ENCODE measurements around the gene ZFX. TPM values are rescaled to one million over a fixed set of nuclear protein-coding genes. Genes with fewer than 3 reads are reported as not detected.

ZFX gene
- total RNA-seq, 1 donor from 2014 or later: 34.1 TPM

DNA sequence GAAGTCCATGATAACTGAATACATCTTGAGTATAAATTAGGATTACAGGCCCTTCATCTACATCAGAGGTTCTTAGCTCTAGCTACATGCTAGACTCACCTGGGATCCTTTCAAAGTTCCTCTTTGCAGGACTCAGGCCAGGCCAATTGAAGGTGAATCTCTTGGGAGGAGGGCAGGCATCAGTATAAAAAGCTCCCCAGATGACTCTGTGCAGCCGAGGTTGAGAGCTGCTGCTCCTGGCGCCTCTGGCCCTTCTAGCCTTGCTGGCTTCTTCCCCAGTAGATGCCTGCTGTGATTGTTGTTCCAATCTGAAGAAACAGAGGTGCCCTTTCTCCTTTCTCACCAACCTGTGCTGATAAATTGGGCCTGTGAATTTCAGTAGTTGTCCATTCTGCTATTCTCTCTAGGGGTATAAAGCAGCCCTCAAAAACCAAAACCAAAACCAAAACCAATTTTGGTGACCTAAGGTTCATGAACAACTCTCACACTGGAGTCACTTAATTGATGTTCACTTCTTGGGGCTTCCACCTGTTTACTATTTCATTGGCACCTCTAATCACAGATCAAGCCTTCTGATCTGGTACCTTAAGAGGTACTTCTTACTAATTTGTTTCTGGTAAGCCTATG lies 85.7 kb downstream of the ZFX start:
- Mint-ChIP-seq H3K9me3 (no peaks in the 10 kb centered on the region), H3K4me3 (ENCODE audit: low read depth) (no peak overlapping the region), H3K4me1 (ENCODE audit: low read depth) (peaks cover 4% of the 10 kb centered on the region), H3K36me3 (ENCODE audit: low read depth) (no peaks in the 10 kb centered on the region), H3K27ac (no peak overlapping the region), H3K27me3 (ENCODE audit: low read depth) (peaks cover 2% of the 10 kb centered on the region)
- intact Hi-C loops (cut with micrococcal nuclease): no loop called here
- no peak for DNase-seq (ENCODE audit: low spot score)

DNA sequence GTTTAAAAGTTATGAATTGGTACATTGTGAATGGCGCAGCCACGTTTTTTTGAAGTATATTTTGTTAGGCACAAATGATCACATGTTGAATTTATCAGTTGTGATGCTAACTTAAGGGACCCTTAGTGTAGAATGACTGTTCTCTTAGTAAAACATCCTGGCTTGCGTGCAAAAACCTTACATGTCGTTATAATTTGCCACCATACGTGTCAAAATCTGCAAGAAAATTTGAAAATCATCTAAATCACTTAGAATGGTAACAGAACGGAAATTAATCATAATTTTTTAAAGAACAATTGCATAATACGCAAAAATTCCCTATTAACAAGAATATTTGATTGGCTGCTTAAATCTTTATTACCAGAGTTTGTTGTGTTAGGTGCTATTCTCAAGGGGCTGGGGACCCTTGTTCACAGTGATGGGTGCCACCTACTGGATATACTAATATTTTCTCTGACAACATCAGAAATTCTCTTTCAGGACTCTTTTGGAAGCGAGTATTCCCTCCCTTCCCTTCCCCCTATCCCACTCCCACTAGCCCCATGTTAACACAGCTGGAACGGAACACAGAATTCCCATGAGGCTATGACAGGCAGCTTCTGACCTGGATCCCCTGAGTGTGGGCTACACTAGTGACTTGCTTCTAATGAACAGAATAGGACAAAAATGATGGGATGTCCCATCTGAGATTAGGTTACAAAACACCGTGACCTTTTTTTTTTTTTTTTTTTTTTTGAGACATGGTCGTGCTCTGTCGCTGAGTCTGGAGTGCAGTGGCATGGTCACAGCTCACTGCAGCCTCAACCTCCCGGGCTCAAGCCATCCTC lies 92.5 kb downstream of the ZFX start:
- H3K36me3 Mint-ChIP-seq (ENCODE audit: low read depth): no peaks in the 10 kb centered on the region
- H3K27ac Mint-ChIP-seq: no peak overlapping the region
- DNase-seq (ENCODE audit: low spot score): no peak
- no peak overlapping the region for H3K4me3 Mint-ChIP-seq (ENCODE audit: low read depth)
- peaks cover 2% of the 10 kb centered on the region for H3K27me3 Mint-ChIP-seq (ENCODE audit: low read depth)
- H3K9me3 Mint-ChIP-seq: no peaks in the 10 kb centered on the region
- H3K4me1 Mint-ChIP-seq (ENCODE audit: low read depth): peaks cover 5% of the 10 kb centered on the region
- intact Hi-C loops (cut with micrococcal nuclease): loop anchor here (2.0 to 10.0 kb wide), 2 partner anchors 161 to 337 kb away; partner anchors contain the start of genes APOO and CXorf58

- Mint-ChIP-seq H3K36me3 (ENCODE audit: low read depth) (no peaks in the 10 kb centered on the region), H3K27ac (no peak overlapping the region), H3K4me1 (ENCODE audit: low read depth) (peaks cover 5% of the 10 kb centered on the region), H3K9me3 (no peaks in the 10 kb centered on the region), H3K27me3 (ENCODE audit: low read depth) (peaks cover 2% of the 10 kb centered on the region), H3K4me3 (ENCODE audit: low read depth) (no peak overlapping the region)
- intact Hi-C loops (cut with micrococcal nuclease): loop anchor here (2.0 to 10.0 kb wide), 2 partner anchors 162 to 338 kb away; partner anchors contain the start of genes APOO and CXorf58
- DNase-seq (ENCODE audit: low spot score): no peak
Measured at GRCh38 chrX:24242649-24243175, 93.2 kb downstream of the ZFX start.

DNA sequence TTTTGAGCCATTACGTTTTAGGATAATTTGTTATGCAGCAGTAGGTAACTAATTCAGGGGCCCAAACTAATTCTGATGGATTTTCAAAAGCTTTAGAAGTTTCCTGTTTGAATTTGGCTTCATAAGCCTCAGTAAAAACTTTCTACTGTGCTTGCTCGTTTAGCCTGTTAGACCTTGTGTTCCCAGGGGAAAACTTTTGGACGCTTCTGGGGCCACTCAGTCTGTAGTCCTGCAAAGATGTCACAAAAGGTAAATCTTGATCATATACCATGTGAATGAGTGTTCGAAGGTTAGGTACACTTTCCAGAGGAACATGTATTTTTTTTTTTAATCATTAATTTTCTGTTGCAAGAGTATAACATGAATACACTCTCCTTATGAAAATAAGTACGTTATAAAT lies 93.7 kb downstream of the ZFX start:
- H3K4me3 Mint-ChIP-seq (ENCODE audit: low read depth): no peak overlapping the region
- intact Hi-C loops (cut with micrococcal nuclease): loop anchor here (2.0 to 10.0 kb wide), 2 partner anchors 162 to 338 kb away; partner anchors contain the start of genes APOO and CXorf58
- no peak for DNase-seq (ENCODE audit: low spot score)
- H3K9me3 Mint-ChIP-seq: no peaks in the 10 kb centered on the region
- peaks cover 2% of the 10 kb centered on the region for H3K27me3 Mint-ChIP-seq (ENCODE audit: low read depth)
- no peaks in the 10 kb centered on the region for H3K36me3 Mint-ChIP-seq (ENCODE audit: low read depth)
- H3K27ac Mint-ChIP-seq: no peak overlapping the region
- peaks cover 5% of the 10 kb centered on the region for H3K4me1 Mint-ChIP-seq (ENCODE audit: low read depth)

- H3K4me1 Mint-ChIP-seq (ENCODE audit: low read depth): peaks cover 5% of the 10 kb centered on the region
- no peaks in the 10 kb centered on the region for H3K36me3 Mint-ChIP-seq (ENCODE audit: low read depth)
- no peaks in the 10 kb centered on the region for H3K9me3 Mint-ChIP-seq
- intact Hi-C loops (cut with micrococcal nuclease): loop anchor here (2.0 to 10.0 kb wide), 2 partner anchors 163 to 339 kb away; partner anchors contain the start of genes APOO and CXorf58
- H3K4me3 Mint-ChIP-seq (ENCODE audit: low read depth): no peak overlapping the region
- DNase-seq (ENCODE audit: low spot score): no peak
- H3K27me3 Mint-ChIP-seq (ENCODE audit: low read depth): peaks cover 2% of the 10 kb centered on the region
- no peak overlapping the region for H3K27ac Mint-ChIP-seq
Measured at GRCh38 chrX:24243692-24244091, 94.2 kb downstream of the ZFX start.

GRCh38 chrX:24245202-24245601 lies 95.7 kb downstream of the ZFX start:
- H3K4me1 Mint-ChIP-seq (ENCODE audit: low read depth): peaks cover 5% of the 10 kb centered on the region
- no peak for DNase-seq (ENCODE audit: low spot score)
- H3K9me3 Mint-ChIP-seq: no peaks in the 10 kb centered on the region

GRCh38 chrX:24248042-24248441 lies 98.5 kb downstream of the ZFX start:
- Mint-ChIP-seq H3K27me3 (ENCODE audit: low read depth) (peaks cover 9% of the 10 kb centered on the region), H3K36me3 (ENCODE audit: low read depth) (no peaks in the 10 kb centered on the region), H3K9me3 (no peaks in the 10 kb centered on the region), H3K4me3 (ENCODE audit: low read depth) (no peak overlapping the region), H3K27ac (no peak overlapping the region), H3K4me1 (ENCODE audit: low read depth) (peaks cover 5% of the 10 kb centered on the region)
- DNase-seq (ENCODE audit: low spot score): no peak
- intact Hi-C loops (cut with micrococcal nuclease): loop anchor here (10.0 kb wide), 1 partner anchor 343 kb away; the partner anchor contains the start of genes APOO and CXorf58

More at GRCh38 chrX:24245202-24245601, 95.7 kb downstream of the ZFX start:
- Mint-ChIP-seq H3K4me3 (ENCODE audit: low read depth) (no peak overlapping the region), H3K36me3 (ENCODE audit: low read depth) (no peaks in the 10 kb centered on the region), H3K27me3 (ENCODE audit: low read depth) (peaks cover 4% of the 10 kb centered on the region), H3K27ac (no peak overlapping the region)
- intact Hi-C loops (cut with micrococcal nuclease): loop anchor here (10.0 kb wide), 1 partner anchor 340 kb away; the partner anchor contains the start of genes APOO and CXorf58

- intact Hi-C loops (cut with micrococcal nuclease): no loop called here
- H3K4me1 Mint-ChIP-seq (ENCODE audit: low read depth): no peaks in the 10 kb centered on the region
- no peak overlapping the region for H3K27ac Mint-ChIP-seq
- no peaks in the 10 kb centered on the region for H3K36me3 Mint-ChIP-seq (ENCODE audit: low read depth)
- DNase-seq (ENCODE audit: low spot score): no peak
- no peak overlapping the region for H3K4me3 Mint-ChIP-seq (ENCODE audit: low read depth)
- H3K9me3 Mint-ChIP-seq: no peaks in the 10 kb centered on the region
- peaks cover 7% of the 10 kb centered on the region for H3K27me3 Mint-ChIP-seq (ENCODE audit: low read depth)
Measured at GRCh38 chrX:24253030-24253429, 103.5 kb downstream of the ZFX start.

DNA sequence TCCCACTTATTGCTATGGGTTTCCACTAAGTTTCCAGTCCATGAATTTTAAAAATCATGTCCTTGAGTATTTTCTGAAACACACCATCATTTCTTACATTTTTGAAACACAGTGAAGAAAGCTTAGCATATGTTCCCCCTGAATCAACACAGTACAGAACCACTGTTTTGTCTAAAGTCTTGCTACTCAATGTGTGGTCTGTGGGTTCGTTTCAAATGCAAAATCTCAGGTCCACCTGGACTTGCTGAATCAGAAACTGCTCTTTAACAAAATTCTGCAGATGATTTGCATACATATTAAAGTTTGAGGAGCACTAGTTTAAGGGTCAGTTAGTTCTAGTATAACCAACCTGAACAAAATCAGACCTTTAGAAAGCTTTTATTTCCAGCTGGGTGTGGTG lies 103.9 kb downstream of the ZFX start:
- intact Hi-C loops (cut with micrococcal nuclease): no loop called here
- H3K36me3 Mint-ChIP-seq (ENCODE audit: low read depth): no peaks in the 10 kb centered on the region
- no peak overlapping the region for H3K4me3 Mint-ChIP-seq (ENCODE audit: low read depth)
- no peaks in the 10 kb centered on the region for H3K4me1 Mint-ChIP-seq (ENCODE audit: low read depth)
- H3K9me3 Mint-ChIP-seq: no peaks in the 10 kb centered on the region
- H3K27ac Mint-ChIP-seq: no peak overlapping the region
- DNase-seq (ENCODE audit: low spot score): no peak
- H3K27me3 Mint-ChIP-seq (ENCODE audit: low read depth): peaks cover 7% of the 10 kb centered on the region

DNA sequence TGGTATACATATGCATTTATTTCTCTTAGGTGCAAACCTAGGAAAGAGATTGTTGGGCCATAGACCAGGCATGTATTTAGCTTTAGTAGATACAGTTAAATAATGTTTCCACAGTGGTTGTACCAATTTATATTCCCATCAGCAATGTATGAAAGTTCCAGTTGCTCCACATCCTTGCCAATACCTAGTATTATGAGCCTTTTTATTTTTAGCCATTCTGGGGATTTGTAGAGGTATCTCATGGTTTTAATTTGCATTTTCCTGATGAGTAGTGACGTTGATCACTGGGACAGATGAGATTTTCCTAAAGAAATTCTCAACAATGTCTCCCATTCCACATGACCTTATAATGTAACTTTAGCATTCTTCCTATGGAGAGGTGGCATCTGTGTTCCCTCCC lies 107.5 kb downstream of the ZFX start:
- peaks cover 9% of the 10 kb centered on the region for H3K4me1 Mint-ChIP-seq (ENCODE audit: low read depth)
- no peak overlapping the region for H3K4me3 Mint-ChIP-seq (ENCODE audit: low read depth)
- no peaks in the 10 kb centered on the region for H3K36me3 Mint-ChIP-seq (ENCODE audit: low read depth)
- DNase-seq (ENCODE audit: low spot score): no peak
- no peaks in the 10 kb centered on the region for H3K9me3 Mint-ChIP-seq
- intact Hi-C loops (cut with micrococcal nuclease): no loop called here
- no peak overlapping the region for H3K27ac Mint-ChIP-seq
- peaks cover 2% of the 10 kb centered on the region for H3K27me3 Mint-ChIP-seq (ENCODE audit: low read depth)

GRCh38 chrX:24259544-24260240 lies 110.2 kb downstream of the ZFX start:
- H3K9me3 Mint-ChIP-seq: no peaks in the 10 kb centered on the region
- no peaks in the 10 kb centered on the region for H3K27me3 Mint-ChIP-seq (ENCODE audit: low read depth)
- DNase-seq (ENCODE audit: low spot score): no peak
- intact Hi-C loops (cut with micrococcal nuclease): loop anchor here (1.0 kb wide), 1 partner anchor 112 kb away; no protein-coding TSS in a partner anchor
- H3K27ac Mint-ChIP-seq: no peak overlapping the region
- peaks cover 13% of the 10 kb centered on the region for H3K4me1 Mint-ChIP-seq (ENCODE audit: low read depth)
- no peak overlapping the region for H3K4me3 Mint-ChIP-seq (ENCODE audit: low read depth)
- H3K36me3 Mint-ChIP-seq (ENCODE audit: low read depth): no peaks in the 10 kb centered on the region

GRCh38 chrX:24260842-24261550 lies 111.5 kb downstream of the ZFX start:
- Mint-ChIP-seq H3K9me3 (no peaks in the 10 kb centered on the region), H3K36me3 (ENCODE audit: low read depth) (no peaks in the 10 kb centered on the region), H3K27ac (peak overlapping the region; percentile 77), H3K4me3 (ENCODE audit: low read depth) (peak overlapping the region; percentile 11), H3K27me3 (ENCODE audit: low read depth) (no peaks in the 10 kb centered on the region), H3K4me1 (ENCODE audit: low read depth) (peaks cover 13% of the 10 kb centered on the region)
- intact Hi-C loops (cut with micrococcal nuclease): no loop called here
- peak; percentile 20 for DNase-seq (ENCODE audit: low spot score)

Measured in activated T-helper 2 cell treated with anti-CD3 and anti-CD28 coated beads, Interferon-gamma antibody, Interleukin-2, Interleukin-4, amounts not matched to agents 10 μg/mL and 5 μg/mL and 100 μg/mL, durations not matched to agents 14 hours and 24 hours and 36 hours (primary cell).